Measurements from ENCODE around the gene STAM.

DNA sequence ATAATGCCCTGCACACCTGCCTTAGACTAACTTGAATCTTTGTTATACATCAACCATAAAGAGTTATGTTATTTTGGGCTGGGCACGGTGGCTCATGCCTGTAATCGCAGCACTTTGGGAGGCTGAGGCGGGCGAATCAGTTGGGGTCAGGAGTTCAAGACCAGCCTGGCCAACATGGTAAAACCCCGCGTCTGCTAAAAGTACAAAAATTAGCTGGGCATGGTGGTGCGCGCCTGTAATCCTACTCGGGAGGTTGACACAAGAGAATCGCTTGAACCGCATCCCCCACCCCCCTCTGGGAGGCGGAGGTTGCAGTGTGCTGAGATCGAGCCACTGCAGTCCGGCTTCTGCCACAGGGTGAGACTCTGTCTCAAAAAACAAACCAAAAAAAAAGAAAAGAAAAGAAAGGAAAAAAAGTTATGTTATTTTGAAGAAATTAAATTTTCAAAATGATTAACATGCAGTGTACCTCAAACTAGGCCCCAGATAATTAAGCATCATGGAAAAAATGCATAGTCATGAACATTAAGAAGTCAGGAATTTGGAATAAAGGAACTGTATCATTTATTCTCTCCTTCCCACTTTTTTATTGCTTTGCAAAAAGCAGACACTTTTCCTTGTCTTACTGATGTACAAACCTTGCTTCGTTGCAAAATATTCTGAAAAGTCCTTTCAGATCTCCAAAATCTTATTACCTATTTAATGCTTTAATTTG lies 43.3 kb downstream of the STAM start:
- TF ChIP-seq CTCF (conservative IDR thresholded peaks at IDR 0.05): no peak
- TF ChIP-seq EZH2 (IDR thresholded peaks at IDR 0.05; ENCODE audit: low read depth): no peak
